ENCODE measurements around the gene ZNF638.

DNA sequence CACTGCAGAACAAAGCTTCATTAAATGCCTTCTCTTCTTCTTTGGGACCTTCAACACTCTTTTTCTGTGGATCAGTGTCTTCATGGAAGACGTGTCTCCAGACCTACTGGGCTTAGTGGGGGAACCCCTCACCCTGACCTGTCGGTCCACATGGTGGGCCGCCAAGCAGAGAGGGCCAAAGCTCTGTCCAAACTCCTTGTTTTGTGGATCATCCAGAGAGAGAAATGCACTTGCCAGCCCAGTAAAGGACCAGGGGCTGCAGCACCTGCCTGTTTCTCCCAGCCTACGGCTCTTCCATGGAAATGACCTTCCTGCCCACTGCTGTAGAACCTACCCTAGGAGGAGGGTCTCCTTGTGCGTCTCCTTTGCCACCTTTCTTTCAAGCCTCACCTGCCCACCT lies 147.7 kb downstream of the ZNF638 start:
- TF ChIP-seq, protein P1, sequence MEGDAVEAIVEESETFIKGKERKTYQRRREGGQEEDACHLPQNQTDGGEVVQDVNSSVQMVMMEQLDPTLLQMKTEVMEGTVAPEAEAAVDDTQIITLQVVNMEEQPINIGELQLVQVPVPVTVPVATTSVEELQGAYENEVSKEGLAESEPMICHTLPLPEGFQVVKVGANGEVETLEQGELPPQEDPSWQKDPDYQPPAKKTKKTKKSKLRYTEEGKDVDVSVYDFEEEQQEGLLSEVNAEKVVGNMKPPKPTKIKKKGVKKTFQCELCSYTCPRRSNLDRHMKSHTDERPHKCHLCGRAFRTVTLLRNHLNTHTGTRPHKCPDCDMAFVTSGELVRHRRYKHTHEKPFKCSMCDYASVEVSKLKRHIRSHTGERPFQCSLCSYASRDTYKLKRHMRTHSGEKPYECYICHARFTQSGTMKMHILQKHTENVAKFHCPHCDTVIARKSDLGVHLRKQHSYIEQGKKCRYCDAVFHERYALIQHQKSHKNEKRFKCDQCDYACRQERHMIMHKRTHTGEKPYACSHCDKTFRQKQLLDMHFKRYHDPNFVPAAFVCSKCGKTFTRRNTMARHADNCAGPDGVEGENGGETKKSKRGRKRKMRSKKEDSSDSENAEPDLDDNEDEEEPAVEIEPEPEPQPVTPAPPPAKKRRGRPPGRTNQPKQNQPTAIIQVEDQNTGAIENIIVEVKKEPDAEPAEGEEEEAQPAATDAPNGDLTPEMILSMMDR (IDR thresholded peaks at IDR 0.05; ENCODE audit: low read length): no peak
- no peak for TF ChIP-seq EZH2 (IDR thresholded peaks at IDR 0.05; ENCODE audit: borderline replicate concordance, low read length)

Measured in OCI-LY1 (cell line).